ENCODE measurements around the gene GPATCH2. TPM values are rescaled to one million over a fixed set of nuclear protein-coding genes. Genes with fewer than 3 reads are reported as not detected.

GPATCH2 gene
- total RNA-seq, 1 donor from 2014 or later: 15.6 TPM

GRCh38 chr1:217418269-217419193, 212.4 kb downstream of the GPATCH2 start:
- no peak overlapping the region for H3K27ac Mint-ChIP-seq (ENCODE audit: unreplicated experiment)
- TF ChIP-seq, protein P1, sequence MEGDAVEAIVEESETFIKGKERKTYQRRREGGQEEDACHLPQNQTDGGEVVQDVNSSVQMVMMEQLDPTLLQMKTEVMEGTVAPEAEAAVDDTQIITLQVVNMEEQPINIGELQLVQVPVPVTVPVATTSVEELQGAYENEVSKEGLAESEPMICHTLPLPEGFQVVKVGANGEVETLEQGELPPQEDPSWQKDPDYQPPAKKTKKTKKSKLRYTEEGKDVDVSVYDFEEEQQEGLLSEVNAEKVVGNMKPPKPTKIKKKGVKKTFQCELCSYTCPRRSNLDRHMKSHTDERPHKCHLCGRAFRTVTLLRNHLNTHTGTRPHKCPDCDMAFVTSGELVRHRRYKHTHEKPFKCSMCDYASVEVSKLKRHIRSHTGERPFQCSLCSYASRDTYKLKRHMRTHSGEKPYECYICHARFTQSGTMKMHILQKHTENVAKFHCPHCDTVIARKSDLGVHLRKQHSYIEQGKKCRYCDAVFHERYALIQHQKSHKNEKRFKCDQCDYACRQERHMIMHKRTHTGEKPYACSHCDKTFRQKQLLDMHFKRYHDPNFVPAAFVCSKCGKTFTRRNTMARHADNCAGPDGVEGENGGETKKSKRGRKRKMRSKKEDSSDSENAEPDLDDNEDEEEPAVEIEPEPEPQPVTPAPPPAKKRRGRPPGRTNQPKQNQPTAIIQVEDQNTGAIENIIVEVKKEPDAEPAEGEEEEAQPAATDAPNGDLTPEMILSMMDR (IDR thresholded peaks at IDR 0.05; ENCODE audit: partially characterized antibody, unreplicated experiment): no peak
- H3K36me3 Mint-ChIP-seq (ENCODE audit: unreplicated experiment): peaks cover 9% of the 10 kb centered on the region
- no peak for DNase-seq
- peaks cover 5% of the 10 kb centered on the region for H3K9me3 Mint-ChIP-seq (ENCODE audit: unreplicated experiment)
- H3K4me1 Mint-ChIP-seq (ENCODE audit: low read depth, unreplicated experiment): no peaks in the 10 kb centered on the region
- H3K27me3 Mint-ChIP-seq (ENCODE audit: unreplicated experiment): peaks cover 2% of the 10 kb centered on the region
- H3K4me3 Mint-ChIP-seq (ENCODE audit: unreplicated experiment): no peak overlapping the region

- H3K36me3 Mint-ChIP-seq (ENCODE audit: unreplicated experiment): peaks cover 9% of the 10 kb centered on the region
- peaks cover 2% of the 10 kb centered on the region for H3K27me3 Mint-ChIP-seq (ENCODE audit: unreplicated experiment)
- no peak for DNase-seq
- TF ChIP-seq, protein P1 (IDR thresholded peaks at IDR 0.05; ENCODE audit: partially characterized antibody, unreplicated experiment): no peak
- H3K4me3 Mint-ChIP-seq (ENCODE audit: unreplicated experiment): no peak overlapping the region
- peaks cover 5% of the 10 kb centered on the region for H3K9me3 Mint-ChIP-seq (ENCODE audit: unreplicated experiment)
- no peaks in the 10 kb centered on the region for H3K4me1 Mint-ChIP-seq (ENCODE audit: low read depth, unreplicated experiment)
- no peak overlapping the region for H3K27ac Mint-ChIP-seq (ENCODE audit: unreplicated experiment)
Observed at GRCh38 chr1:217417363-217417762, 213.5 kb downstream of the GPATCH2 start.

GRCh38 chr1:217407534-217408001, 223.3 kb downstream of the GPATCH2 start:
- TF ChIP-seq, protein P1 (IDR thresholded peaks at IDR 0.05; ENCODE audit: partially characterized antibody, unreplicated experiment): no peak
- H3K27me3 Mint-ChIP-seq (ENCODE audit: unreplicated experiment): no peaks in the 10 kb centered on the region

GRCh38 chr1:217403026-217403720, 227.7 kb downstream of the GPATCH2 start:
- Mint-ChIP-seq H3K4me1 (ENCODE audit: low read depth, unreplicated experiment) (peaks cover 11% of the 10 kb centered on the region), H3K27ac (ENCODE audit: unreplicated experiment) (no peak overlapping the region)
- no peak for DNase-seq

More at GRCh38 chr1:217407534-217408001, 223.3 kb downstream of the GPATCH2 start:
- peak; percentile 29 for DNase-seq
- Mint-ChIP-seq H3K27ac (ENCODE audit: unreplicated experiment) (peak overlapping the region; percentile 89), H3K4me3 (ENCODE audit: unreplicated experiment) (peak overlapping the region; percentile 43), H3K9me3 (ENCODE audit: unreplicated experiment) (no peaks in the 10 kb centered on the region), H3K36me3 (ENCODE audit: unreplicated experiment) (no peaks in the 10 kb centered on the region), H3K4me1 (ENCODE audit: low read depth, unreplicated experiment) (peaks cover 16% of the 10 kb centered on the region)

More at GRCh38 chr1:217403026-217403720, 227.7 kb downstream of the GPATCH2 start:
- Mint-ChIP-seq H3K9me3 (ENCODE audit: unreplicated experiment) (no peaks in the 10 kb centered on the region), H3K4me3 (ENCODE audit: unreplicated experiment) (no peak overlapping the region), H3K36me3 (ENCODE audit: unreplicated experiment) (no peaks in the 10 kb centered on the region), H3K27me3 (ENCODE audit: unreplicated experiment) (no peaks in the 10 kb centered on the region)
- TF ChIP-seq, protein P1 (IDR thresholded peaks at IDR 0.05; ENCODE audit: partially characterized antibody, unreplicated experiment): no peak

Data from glutamatergic neuron (in vitro differentiated cells).